Liver (tissue), 9 donors: ENCODE measurements around the gene GALNT14. TPM values are rescaled to one million over a fixed set of nuclear protein-coding genes. Genes with fewer than 3 reads are reported as not detected.

Experiments
- DNase-seq: peaks from one replicate; pipeline ENCODE4 v3.0.0-alpha.2; 2017; ENCODE audit warnings: low spot score
- H3K27ac ChIP-seq, 2 donors: one replicate each; pipeline ENCODE4 v1.7.0; 2013; ENCODE audit warnings: inconsistent platforms in 2 of 2, low read length in 2 of 2, control low read depth in 1 of 2, low read depth in 1 of 2, mild to moderate bottlenecking in 1 of 2
- H3K27me3 ChIP-seq, 4 donors: one replicate each; pipeline versions ENCODE4 v1.6.1 to v1.7.0; 2013; ENCODE audit warnings: low read length in 3 of 4, inconsistent platforms in 1 of 4, mild to moderate bottlenecking in 1 of 4, moderate library complexity in 1 of 4; ENCODE audit not compliant: control insufficient read depth in 4 of 4, insufficient read depth in 4 of 4
- H3K36me3 ChIP-seq, 4 donors: one replicate each; pipeline versions ENCODE4 v1.6.1 to v1.7.0; 2013; ENCODE audit warnings: low read length in 3 of 4, mild to moderate bottlenecking in 3 of 4, low read depth in 1 of 4, moderate library complexity in 1 of 4; ENCODE audit not compliant: control insufficient read depth in 4 of 4, insufficient read depth in 3 of 4
- H3K4me1 ChIP-seq, 4 donors: one replicate each; pipeline versions ENCODE4 v1.6.1 to v1.7.0; 2013; ENCODE audit warnings: low read length in 3 of 4, mild to moderate bottlenecking in 3 of 4, moderate library complexity in 1 of 4; ENCODE audit not compliant: control insufficient read depth in 4 of 4, insufficient read depth in 4 of 4
- H3K4me3 ChIP-seq, 3 donors: one replicate each; pipeline versions ENCODE4 v1.6.1 to v1.7.0; 2013; ENCODE audit warnings: low read length in 3 of 3, control low read depth in 1 of 3, low read depth in 1 of 3, mild to moderate bottlenecking in 1 of 3
- H3K9ac ChIP-seq, 2 donors: one replicate each; pipeline ENCODE4 v1.7.0; 2013; ENCODE audit warnings: low read length in 2 of 2, mild to moderate bottlenecking in 2 of 2, moderate library complexity in 2 of 2, control low read depth in 1 of 2, low read depth in 1 of 2
- H3K9me3 ChIP-seq, 4 donors: one replicate each; pipeline versions ENCODE4 v1.6.1 to v1.7.0; 2013; ENCODE audit warnings: low read length in 3 of 4; ENCODE audit not compliant: control insufficient read depth in 4 of 4
- CTCF ChIP-seq: fragments of 150-350 bp; IDR thresholded peaks from 2 replicates; pipeline ENCODE4 v1.5.1; 2017; ENCODE audit warnings: improper control_type of control experiment, low read depth, low read length; ENCODE audit not compliant: missing input control
- EGR1 ChIP-seq, 2 donors: IDR thresholded peaks; 2 replicates each; pipeline ENCODE4 v1.6.1; 2016 to 2018; ENCODE audit warnings: antibody characterized with exemption in 2 of 2, low read depth in 2 of 2
- FOXA1 ChIP-seq: IDR thresholded peaks from 2 replicates; pipeline ENCODE4 v1.6.1; 2016; ENCODE audit warnings: antibody characterized with exemption
- FOXA2 ChIP-seq: IDR thresholded peaks from 2 replicates; pipeline ENCODE4 v1.6.1; 2016; ENCODE audit warnings: antibody characterized with exemption
- GABPA ChIP-seq, 2 donors: IDR thresholded peaks in 1 of 2; conservative IDR thresholded peaks in 1 of 2; 2 replicates each; pipeline ENCODE4 v1.6.1; 2016; ENCODE audit warnings: antibody characterized with exemption in 2 of 2, mild to moderate bottlenecking in 1 of 2, moderate library complexity in 1 of 2
- HNF4A ChIP-seq, 2 donors: conservative IDR thresholded peaks; 2 replicates each; pipeline ENCODE4 v1.6.1; 2016; ENCODE audit warnings: antibody characterized with exemption in 2 of 2, mild to moderate bottlenecking in 2 of 2
- HNF4G ChIP-seq: IDR thresholded peaks from 2 replicates; pipeline ENCODE4 v1.6.1; 2016; ENCODE audit warnings: antibody characterized with exemption
- JUND ChIP-seq, 2 donors: IDR thresholded peaks; 2 replicates each; pipeline ENCODE4 v1.6.1; 2016; ENCODE audit warnings: antibody characterized with exemption in 2 of 2
- MAX ChIP-seq: IDR thresholded peaks from 2 replicates; pipeline ENCODE4 v1.6.1; 2016; ENCODE audit warnings: antibody characterized with exemption
- NR2F2 ChIP-seq: IDR thresholded peaks from 2 replicates; pipeline ENCODE4 v1.6.1; 2016; ENCODE audit warnings: antibody characterized with exemption
- RAD21 ChIP-seq, 2 donors: IDR thresholded peaks; 2 replicates each; pipeline ENCODE4 v1.6.1; 2016; ENCODE audit warnings: antibody characterized with exemption in 2 of 2, mild to moderate bottlenecking in 2 of 2
- RXRA ChIP-seq, 2 donors: IDR thresholded peaks; 2 replicates each; pipeline ENCODE4 v1.6.1; 2017 to 2018; ENCODE audit warnings: antibody characterized with exemption in 2 of 2, mild to moderate bottlenecking in 1 of 2
- SP1 ChIP-seq: IDR thresholded peaks from 2 replicates; pipeline ENCODE4 v1.6.1; 2018; ENCODE audit warnings: antibody characterized with exemption, mild to moderate bottlenecking
- TAF1 ChIP-seq: conservative IDR thresholded peaks from 2 replicates; pipeline ENCODE4 v1.6.1; 2016; ENCODE audit warnings: antibody characterized with exemption, mild to moderate bottlenecking
- YY1 ChIP-seq: IDR thresholded peaks from 2 replicates; pipeline ENCODE4 v1.6.1; 2016; ENCODE audit warnings: antibody characterized with exemption, mild to moderate bottlenecking
- WGBS: extraction: QIAGEN DNeasy Blood & Tissue Kit; methylation state at CpG from one replicate; pipeline ENCODE4 v1.1.7; 2013; 5-methylcytosine and 5-hydroxymethylcytosine counted together
- polyA plus RNA-seq, 2 donors: library from polyadenylated mRNA; stranded (reverse) in 1 of 2; unstranded in 1 of 2; fragments of 200-250 nt in 1 of 2; fragments of >200 nt in 1 of 2; fragmentation: Nextera tagmentation in 1 of 2; extraction: Ambion mirVana in 1 of 2; gene quantifications; one replicate each; pipeline versions ENCODE4 v1.2.1 to v1.2.3, GENCODE V29; 2013 to 2015
- total RNA-seq, 2 donors: library from RNA; depleted of rRNA; stranded (reverse); fragments of >200 nt; gene quantifications; one replicate each; pipeline ENCODE4 v1.2.3, GENCODE V29; 2014
- TF ChIP-seq, protein P1 (sequence below): IDR thresholded peaks from 2 replicates; pipeline ENCODE4 v1.6.1; 2016; ENCODE audit warnings: antibody characterized with exemption, mild to moderate bottlenecking
- TF ChIP-seq, protein P2 (sequence below): IDR thresholded peaks from 2 replicates; pipeline ENCODE4 v1.6.1; 2016; ENCODE audit warnings: antibody characterized with exemption
- donor health status: healthy.
- donor health status: healthy.
- donor health status: healthy.
- donor health status: healthy.
- donor health status: healthy.

The GALNT14 gene
- total and polyA plus RNA-seq, 4 donors: 0.86 to 2.0 (median 1.5) TPM

DNA sequence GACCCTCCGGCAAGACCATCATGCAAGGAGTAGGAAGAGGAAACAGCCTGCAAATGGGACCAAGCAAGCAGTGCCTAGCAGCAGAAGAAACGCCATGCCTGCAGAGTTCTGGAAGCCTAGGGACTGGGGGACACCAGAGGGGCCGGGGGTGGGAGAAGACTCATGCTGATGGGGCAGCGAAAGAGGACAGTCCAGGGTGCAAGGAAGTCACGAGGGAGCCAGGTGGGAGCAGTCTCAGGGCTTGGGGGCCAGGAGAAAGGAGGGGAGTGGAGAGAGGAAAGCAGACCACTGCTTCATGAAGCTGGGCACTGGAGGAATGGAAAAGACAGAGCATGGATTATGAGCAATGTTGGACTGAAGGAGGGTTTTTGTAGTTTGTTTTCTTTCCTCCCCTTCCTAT is 211.6 kb downstream of the GALNT14 start (continued):
- TF ChIP-seq NR2F2 (no peak), TAF1 (no peak), MAX (no peak)

- DNase-seq: no peak
- Histone ChIP-seq H3K9ac (no peak overlapping the region), H3K4me1 (no peaks in the 10 kb centered on the region), H3K27me3 (no peaks in the 10 kb centered on the region), H3K27ac (no peak overlapping the region), H3K4me3 (no peak overlapping the region), H3K9me3 (no peaks in the 10 kb centered on the region), H3K36me3 (no peaks in the 10 kb centered on the region)
- WGBS: 86% methylated on average over 5 of the region's 5 CpGs
- TF ChIP-seq HNF4A (conservative IDR thresholded peaks at IDR 0.05): no peak
- TF ChIP-seq SP1: no peak
- no peak for TF ChIP-seq FOXA2
- TF ChIP-seq RAD21 (IDR thresholded peaks at IDR 0.05): no peak
- no peak for TF ChIP-seq RXRA (IDR thresholded peaks at IDR 0.05)
- TF ChIP-seq EGR1 (IDR thresholded peaks at IDR 0.05; ENCODE audit: low read depth in 2 of 2): no peak
- no peak for TF ChIP-seq MAX
- no peak for TF ChIP-seq JUND (IDR thresholded peaks at IDR 0.05)
- TF ChIP-seq TAF1: no peak
- TF ChIP-seq, protein P1, sequence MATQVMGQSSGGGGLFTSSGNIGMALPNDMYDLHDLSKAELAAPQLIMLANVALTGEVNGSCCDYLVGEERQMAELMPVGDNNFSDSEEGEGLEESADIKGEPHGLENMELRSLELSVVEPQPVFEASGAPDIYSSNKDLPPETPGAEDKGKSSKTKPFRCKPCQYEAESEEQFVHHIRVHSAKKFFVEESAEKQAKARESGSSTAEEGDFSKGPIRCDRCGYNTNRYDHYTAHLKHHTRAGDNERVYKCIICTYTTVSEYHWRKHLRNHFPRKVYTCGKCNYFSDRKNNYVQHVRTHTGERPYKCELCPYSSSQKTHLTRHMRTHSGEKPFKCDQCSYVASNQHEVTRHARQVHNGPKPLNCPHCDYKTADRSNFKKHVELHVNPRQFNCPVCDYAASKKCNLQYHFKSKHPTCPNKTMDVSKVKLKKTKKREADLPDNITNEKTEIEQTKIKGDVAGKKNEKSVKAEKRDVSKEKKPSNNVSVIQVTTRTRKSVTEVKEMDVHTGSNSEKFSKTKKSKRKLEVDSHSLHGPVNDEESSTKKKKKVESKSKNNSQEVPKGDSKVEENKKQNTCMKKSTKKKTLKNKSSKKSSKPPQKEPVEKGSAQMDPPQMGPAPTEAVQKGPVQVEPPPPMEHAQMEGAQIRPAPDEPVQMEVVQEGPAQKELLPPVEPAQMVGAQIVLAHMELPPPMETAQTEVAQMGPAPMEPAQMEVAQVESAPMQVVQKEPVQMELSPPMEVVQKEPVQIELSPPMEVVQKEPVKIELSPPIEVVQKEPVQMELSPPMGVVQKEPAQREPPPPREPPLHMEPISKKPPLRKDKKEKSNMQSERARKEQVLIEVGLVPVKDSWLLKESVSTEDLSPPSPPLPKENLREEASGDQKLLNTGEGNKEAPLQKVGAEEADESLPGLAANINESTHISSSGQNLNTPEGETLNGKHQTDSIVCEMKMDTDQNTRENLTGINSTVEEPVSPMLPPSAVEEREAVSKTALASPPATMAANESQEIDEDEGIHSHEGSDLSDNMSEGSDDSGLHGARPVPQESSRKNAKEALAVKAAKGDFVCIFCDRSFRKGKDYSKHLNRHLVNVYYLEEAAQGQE: no peak
- no peak for TF ChIP-seq HNF4G
- no peak for TF ChIP-seq NR2F2
- TF ChIP-seq GABPA (IDR thresholded peaks at IDR 0.05 in 1 of 2, conservative IDR thresholded peaks at IDR 0.05 in 1 of 2): no peak
Observed at GRCh38 chr2:30923623-30924022, 214.6 kb downstream of the GALNT14 start.

DNA sequence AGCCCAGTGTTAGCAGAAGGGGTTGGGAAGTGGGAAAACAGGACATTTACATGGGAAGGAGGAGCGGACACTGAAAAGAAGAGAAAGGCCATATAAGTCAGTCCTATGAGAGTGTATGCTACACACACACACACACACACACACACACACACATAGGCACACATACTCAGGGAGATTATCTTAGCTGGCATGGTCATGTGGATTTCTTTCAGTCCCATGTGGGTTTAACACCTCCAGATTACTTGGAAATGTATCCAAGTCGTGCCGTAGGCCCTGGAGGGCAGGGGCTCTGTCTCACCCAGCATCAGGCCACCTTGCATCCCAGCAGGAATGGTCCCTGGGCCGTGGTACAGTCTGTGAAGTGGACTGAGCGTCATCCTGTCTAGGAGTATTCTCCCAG is 217.7 kb downstream of the GALNT14 start:
- no peak overlapping the region for H3K27ac ChIP-seq
- H3K9me3 ChIP-seq: no peaks in the 10 kb centered on the region
- no peaks in the 10 kb centered on the region for H3K4me1 ChIP-seq
- WGBS: 82% methylated on average over 5 of the region's 5 CpGs
- no peak for DNase-seq
- H3K36me3 ChIP-seq: no peaks in the 10 kb centered on the region
- TF ChIP-seq SP1 (no peak), RXRA (IDR thresholded peaks at IDR 0.05) (no peak), CTCF (no peak), YY1 (no peak), TAF1 (no peak), EGR1 (IDR thresholded peaks at IDR 0.05; ENCODE audit: low read depth in 2 of 2) (no peak), HNF4A (conservative IDR thresholded peaks at IDR 0.05) (no peak), FOXA2 (no peak), NR2F2 (no peak), FOXA1 (no peak), HNF4G (no peak), RAD21 (IDR thresholded peaks at IDR 0.05) (no peak), MAX (no peak)
- TF ChIP-seq, protein P1: no peak
- TF ChIP-seq, protein P2, sequence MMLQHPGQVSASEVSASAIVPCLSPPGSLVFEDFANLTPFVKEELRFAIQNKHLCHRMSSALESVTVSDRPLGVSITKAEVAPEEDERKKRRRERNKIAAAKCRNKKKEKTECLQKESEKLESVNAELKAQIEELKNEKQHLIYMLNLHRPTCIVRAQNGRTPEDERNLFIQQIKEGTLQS: no peak
- no peak overlapping the region for H3K4me3 ChIP-seq
- no peak overlapping the region for H3K9ac ChIP-seq
- no peaks in the 10 kb centered on the region for H3K27me3 ChIP-seq
